Muscle of leg (tissue), 11 donors: ENCODE measurements around the gene NOX4. TPM values are rescaled to one million over a fixed set of nuclear protein-coding genes. Genes with fewer than 3 reads are reported as not detected.
"Not testable (repeated sequence)": the region's sequence is repeated elsewhere in the genome, so short reads cannot be mapped to it uniquely, and the experiment has no call there.

ENCODE experiments used
- DNase-seq: peaks from one replicate; pipeline ENCODE4 v3.0.0; 2013
- H3K27ac ChIP-seq: one replicate; pipeline ENCODE4 v1.5.1; 2013; ENCODE audit warnings: mild to moderate bottlenecking, low read length, control low read depth
- H3K27me3 ChIP-seq: one replicate; pipeline ENCODE4 v1.6.1; 2013; ENCODE audit warnings: low read length; ENCODE audit not compliant: control insufficient read depth, insufficient read depth
- H3K36me3 ChIP-seq: one replicate; pipeline ENCODE4 v1.6.1; 2013; ENCODE audit warnings: low read length; ENCODE audit not compliant: control insufficient read depth, insufficient read depth
- H3K4me1 ChIP-seq: one replicate; pipeline ENCODE4 v1.6.1; 2013; ENCODE audit warnings: low read length; ENCODE audit not compliant: control insufficient read depth, insufficient read depth
- H3K4me3 ChIP-seq: one replicate; pipeline ENCODE4 v1.5.1; 2013; ENCODE audit warnings: low read length, control low read depth
- H3K9me3 ChIP-seq: replicated peaks from 2 replicates; pipeline ENCODE4 v1.6.1; 2013; ENCODE audit warnings: low read depth, low read length; ENCODE audit not compliant: control insufficient read depth
- WGBS: methylation state at CpG from one replicate; pipeline ENCODE4 v1.1.5; 2013; ENCODE audit warnings: missing lambda C conversion rate; ENCODE audit not compliant: insufficient coverage; 5-methylcytosine and 5-hydroxymethylcytosine counted together
- polyA plus RNA-seq, 8 donors: library from polyadenylated mRNA; unstranded; fragments of 120-200 nt; gene quantifications; one replicate each; pipeline versions ENCODE4 v1.2.1 to v1.2.3, GENCODE V29; 2013; ENCODE audit warnings: inconsistent platforms in 1 of 8, low replicate concordance in 1 of 8; ENCODE audit not compliant: insufficient read length in 8 of 8, insufficient read depth in 1 of 8
- total RNA-seq: library from RNA; stranded (reverse); fragments of 120-200 nt; gene quantifications from one replicate; pipeline ENCODE4 v1.2.4, GENCODE V29; 2013

The NOX4 gene
- total and polyA plus RNA-seq, 9 donors: 1.7 to 3.7 (median 2.8) TPM

GRCh38 chr11:89281032-89281677, 210.0 kb downstream of the NOX4 start:
- H3K4me3 ChIP-seq, H3K4me1 ChIP-seq, H3K9me3 ChIP-seq, DNase-seq, H3K27ac ChIP-seq, H3K36me3 ChIP-seq, H3K27me3 ChIP-seq: not testable (repeated sequence)
- WGBS: 100% methylated on average over 1 of the region's 3 CpGs

- WGBS: no CpG with 5 or more reads among the region's 1 CpG
- no peaks in the 10 kb centered on the region for H3K36me3 ChIP-seq
- DNase-seq: no peak
- no peaks in the 10 kb centered on the region for H3K9me3 ChIP-seq
- no peaks in the 10 kb centered on the region for H3K4me1 ChIP-seq
- H3K27ac ChIP-seq: no peak overlapping the region
- no peak overlapping the region for H3K4me3 ChIP-seq
- H3K27me3 ChIP-seq: no peaks in the 10 kb centered on the region
These were observed 212.0 kb downstream of the NOX4 start for GRCh38 chr11:89279176-89279575.

GRCh38 chr11:89275966-89276365, 215.2 kb downstream of the NOX4 start:
- Histone ChIP-seq H3K27ac (no peak overlapping the region), H3K27me3 (no peaks in the 10 kb centered on the region), H3K36me3 (no peaks in the 10 kb centered on the region), H3K9me3 (no peaks in the 10 kb centered on the region), H3K4me3 (no peak overlapping the region), H3K4me1 (no peaks in the 10 kb centered on the region)
- no CpG with 5 or more reads among the region's 1 CpG for WGBS
- no peak for DNase-seq

Other genes with a start within 250 kb of the NOX4 start
- gene TRIM77, start 218.9 kb upstream of the NOX4 start, total RNA-seq: not detected
- gene TRIM77, start 218.9 kb upstream of the NOX4 start, polyA plus RNA-seq: not detected